ENCODE data around the gene PSMD12.
"Not testable (repeated sequence)": the region's sequence is repeated elsewhere in the genome, so short reads cannot be mapped to it uniquely, and the experiment has no call there.

Gene PSMD12

DNA sequence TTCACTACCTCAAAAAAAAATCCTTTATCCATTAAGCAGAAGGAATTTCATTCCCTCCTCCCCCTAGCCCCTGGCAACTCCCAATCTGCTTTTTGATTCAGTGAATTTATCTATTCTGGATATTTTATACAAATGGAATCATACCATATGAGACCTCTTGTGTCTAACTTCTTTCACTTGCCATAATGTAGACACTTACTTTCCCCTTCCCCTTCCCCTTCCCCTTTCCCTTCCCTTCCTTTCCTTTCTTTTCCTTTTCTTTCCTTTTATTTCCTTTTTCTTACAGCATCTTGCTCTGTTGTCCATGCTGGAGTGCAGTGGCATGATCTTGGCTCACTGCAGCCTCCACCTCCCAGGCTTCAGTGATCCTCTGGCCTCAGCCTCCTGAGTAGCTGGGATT, 50.5 kb downstream of the PSMD12 start:
- no peak for DNase-seq (ENCODE audit: low read depth in 1 of 2, low spot score in 1 of 2)

DNA sequence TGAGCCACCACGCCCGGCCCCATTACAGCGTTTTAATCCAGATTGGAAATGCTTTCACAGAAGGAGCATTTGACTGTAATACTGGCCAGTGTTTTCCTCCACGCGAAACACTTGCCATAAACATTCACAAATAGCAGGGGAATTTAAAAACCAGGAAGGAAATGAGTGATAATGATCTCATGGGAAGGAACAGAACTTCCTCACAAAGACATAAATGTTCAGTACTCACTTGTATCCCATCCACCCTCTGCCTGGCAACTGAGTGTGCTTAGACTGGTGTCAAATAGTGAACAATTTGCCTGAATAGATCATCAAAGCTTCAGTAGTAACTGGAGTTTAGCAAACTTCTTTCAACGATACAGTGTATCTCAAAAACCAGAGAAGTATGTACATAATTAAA, 54.1 kb downstream of the PSMD12 start:
- no peak for DNase-seq (ENCODE audit: low read depth in 1 of 2, low spot score in 1 of 2)

DNA sequence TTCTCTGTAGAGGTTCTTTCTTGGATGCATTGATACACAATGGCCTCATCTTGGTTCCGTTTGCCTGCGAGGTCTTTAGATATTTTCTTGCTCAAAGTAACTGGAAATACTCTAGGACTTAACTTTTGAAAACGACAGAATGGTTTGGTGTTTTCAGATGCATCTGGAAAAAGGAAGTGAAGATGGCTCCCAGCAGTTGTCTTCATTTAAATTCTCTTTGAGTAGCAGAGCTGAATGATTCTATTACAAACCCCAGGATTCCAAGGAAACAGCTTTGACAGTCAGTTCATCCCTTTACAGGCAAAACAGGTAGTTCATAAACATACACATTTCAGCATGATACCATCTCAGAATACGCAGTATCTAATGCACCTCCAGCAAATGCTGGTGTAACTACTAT, 54.8 kb downstream of the PSMD12 start:
- no peak for DNase-seq (ENCODE audit: low read depth in 1 of 2, low spot score in 1 of 2)

DNA sequence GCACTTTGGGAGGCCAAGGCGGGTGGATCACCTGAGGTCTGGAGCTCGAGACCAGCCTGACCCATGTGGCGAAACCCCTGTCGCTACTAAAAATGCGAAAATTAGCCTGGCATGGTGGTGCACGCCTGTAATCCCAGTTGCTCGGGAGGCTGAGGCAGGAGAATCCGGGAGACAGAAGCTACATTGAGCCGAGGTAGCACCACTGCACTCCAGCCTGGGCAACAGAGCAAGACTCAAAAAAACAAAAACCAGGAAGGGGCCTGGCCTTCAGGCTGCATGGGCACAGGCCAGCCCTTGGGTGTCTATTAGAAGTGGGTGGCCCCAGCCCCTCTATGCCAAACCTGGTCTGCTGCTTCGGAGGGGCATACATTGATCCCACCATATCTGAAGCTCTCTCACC, 56.0 kb downstream of the PSMD12 start:
- no peak for DNase-seq (ENCODE audit: low read depth in 1 of 2, low spot score in 1 of 2)

DNA sequence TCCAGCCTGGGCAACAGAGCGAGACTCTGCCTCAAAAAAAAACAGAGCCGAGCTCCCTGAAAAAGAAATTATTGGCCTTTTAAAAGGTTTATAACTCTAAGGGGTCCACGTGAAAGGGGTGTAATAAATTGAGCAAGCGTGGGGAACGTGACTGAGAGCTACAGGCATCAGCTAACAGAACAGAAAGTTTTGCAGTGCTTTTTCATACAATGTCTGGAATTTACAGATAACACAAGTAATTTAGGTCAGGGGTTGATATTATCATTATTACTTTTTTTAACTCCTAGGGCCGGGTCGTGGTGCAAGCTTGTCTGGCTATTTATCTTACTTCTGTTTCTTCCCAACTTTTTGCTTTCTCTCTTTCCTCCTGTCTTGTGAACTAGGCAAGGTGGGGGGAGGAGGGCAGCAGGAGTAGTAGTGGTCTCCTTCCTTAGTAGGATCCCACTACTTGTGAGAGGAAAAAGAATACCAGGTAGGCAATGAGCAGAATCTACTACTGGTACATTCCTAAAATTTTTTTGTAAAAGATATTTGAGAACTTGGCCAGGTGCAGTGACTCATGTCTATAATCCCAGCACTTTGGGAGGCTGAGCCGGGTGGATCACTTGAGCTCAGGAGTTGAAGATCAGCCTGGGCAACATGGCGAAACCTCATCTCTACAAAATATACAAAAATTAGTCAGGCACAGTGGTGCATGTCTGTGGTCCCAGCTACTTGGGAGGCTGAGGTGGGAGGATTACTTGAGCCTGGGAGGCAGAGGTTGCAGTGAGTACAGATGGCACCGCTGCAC, 60.7 kb downstream of the PSMD12 start:
- not testable (repeated sequence) for DNase-seq (ENCODE audit: low read depth in 1 of 2, low spot score in 1 of 2)

DNA sequence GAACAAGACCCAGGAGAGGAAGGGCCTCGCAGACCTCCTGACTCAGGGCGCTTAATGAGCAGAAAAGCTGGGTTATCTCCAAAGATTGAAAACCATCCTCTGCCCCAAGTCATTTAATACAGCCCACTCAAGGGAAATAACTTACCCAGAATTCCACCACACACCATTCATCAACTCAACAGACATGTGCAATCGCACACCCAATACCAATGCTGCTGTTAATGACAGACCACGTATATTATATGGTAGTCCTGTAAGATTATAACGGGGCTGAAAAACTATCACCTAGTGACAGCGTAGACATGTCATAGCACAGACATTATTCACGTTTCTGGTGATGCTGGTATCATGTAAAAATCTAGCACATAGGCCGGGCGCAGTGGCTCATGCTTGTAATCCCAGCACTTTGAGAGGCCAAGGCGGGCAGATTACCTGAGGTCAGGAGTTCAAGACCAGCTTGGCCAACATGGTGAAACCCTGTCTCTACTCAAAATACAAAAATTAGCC, 68.9 kb downstream of the PSMD12 start:
- no peak for DNase-seq (ENCODE audit: low read depth in 1 of 2, low spot score in 1 of 2)

DNA sequence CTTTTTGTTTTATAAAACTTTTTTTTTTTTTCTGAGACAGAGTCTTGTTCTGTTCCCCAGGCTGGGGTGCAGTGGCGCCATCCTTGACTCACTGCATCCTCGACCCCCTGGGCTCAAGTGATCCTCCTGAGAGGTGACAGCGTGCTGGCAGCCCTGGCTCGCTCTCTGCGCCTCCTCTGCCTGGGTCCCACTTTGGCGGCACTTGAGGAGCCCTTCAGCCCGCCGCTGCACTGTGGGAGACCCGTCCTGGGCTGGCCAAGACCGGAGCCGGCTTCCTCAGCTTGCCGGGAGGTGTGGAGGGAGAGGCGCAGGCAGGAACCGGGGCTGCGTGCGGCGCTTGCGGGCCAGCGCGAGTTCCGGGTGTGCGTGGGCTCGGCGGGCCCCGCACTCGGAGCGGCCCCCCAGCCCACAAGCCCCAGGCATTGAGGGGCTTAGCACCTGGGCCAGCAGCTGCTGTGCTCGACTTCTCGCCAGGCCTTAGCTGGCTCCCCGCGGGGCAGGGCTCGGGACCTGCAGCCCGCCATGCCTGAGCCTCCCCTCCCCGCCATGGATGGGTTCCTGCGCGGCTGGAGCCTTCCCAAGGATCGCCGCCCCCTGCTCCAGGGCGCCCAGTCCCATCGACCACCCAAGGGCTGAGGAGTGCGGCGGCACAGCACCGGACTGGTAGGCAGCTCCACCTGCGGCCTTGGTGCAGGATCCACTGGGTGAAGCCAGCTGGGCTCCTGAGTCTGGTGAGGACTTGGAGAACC, 71.8 kb downstream of the PSMD12 start:
- no peak for DNase-seq (ENCODE audit: low read depth in 1 of 2, low spot score in 1 of 2)

DNA sequence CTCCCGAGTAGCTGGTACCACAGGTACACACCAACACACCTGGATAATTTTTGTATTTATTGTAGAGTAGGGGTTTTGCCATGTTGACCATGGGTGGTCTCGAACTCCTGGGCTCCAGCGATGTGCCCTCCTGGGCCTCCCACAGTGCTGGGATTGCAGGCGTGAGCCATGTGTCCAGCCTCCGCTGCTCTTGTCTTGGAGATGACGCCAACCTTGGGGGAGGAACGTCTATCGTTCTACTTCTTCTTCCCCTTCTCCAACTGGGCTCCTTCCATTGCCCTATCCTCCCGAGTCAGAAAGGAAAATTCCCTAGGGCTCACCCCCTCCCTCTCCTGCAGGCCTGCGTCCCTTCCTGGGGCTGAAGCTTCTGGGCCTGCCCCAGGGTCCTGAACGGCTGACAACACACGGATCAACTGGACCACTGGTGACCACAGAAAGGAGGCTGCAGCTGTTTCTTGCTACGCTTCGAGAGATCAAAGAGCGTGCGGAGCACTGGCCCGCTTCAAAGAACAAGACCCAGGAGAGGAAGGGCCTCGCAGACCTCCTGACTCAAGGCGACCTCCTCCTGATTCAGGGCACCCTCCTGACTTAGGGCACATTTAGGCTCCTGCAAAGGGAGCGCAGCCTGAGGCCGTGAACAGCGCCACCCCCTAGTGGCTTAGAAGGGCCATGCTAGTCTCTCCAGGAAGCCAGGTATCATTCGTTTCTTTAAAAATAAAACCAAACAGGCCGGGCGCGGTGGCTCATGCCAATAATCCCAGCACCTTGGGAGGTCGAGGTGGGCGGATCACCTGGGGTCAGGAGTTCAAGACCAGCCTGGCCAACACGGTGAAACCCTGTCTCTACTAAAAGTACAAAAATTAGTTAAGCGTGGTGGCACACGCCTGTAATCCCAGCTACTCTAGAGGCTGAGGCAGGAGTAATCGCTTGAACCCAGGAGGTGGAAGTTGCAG, 72.8 kb downstream of the PSMD12 start:
- peak; percentile 28 to 54 for DNase-seq (ENCODE audit: low read depth in 1 of 2, low spot score in 1 of 2)

DNA sequence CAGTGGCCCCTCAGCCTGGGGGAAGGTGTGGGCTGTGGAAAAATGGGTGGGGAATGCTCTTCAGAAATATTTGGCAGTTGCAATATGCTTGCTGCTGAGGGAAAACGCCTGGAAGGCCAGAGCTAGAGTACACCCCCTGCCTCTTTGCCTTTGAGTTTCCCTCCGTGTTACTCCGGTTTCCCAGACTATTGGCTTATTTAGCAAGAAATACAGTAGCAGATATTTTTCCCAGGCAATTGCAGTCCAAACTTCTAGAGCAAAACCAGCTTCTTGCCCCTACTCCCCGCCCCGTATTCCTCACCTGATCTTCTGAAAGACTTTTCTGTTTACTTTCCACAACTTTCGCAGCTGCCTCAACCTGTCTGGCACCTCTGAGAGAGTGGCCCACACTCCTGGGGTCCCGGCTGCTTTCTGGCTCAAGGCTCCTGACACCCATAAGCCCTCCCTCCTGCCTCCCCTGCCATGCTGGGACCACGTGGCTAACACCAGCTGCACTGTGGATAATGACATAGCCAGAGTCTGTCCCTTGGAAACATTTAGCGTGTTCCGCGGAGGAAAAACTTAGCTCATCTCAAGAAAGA, 75.6 kb downstream of the PSMD12 start:
- no peak for DNase-seq (ENCODE audit: low read depth in 1 of 2, low spot score in 1 of 2)

DNA sequence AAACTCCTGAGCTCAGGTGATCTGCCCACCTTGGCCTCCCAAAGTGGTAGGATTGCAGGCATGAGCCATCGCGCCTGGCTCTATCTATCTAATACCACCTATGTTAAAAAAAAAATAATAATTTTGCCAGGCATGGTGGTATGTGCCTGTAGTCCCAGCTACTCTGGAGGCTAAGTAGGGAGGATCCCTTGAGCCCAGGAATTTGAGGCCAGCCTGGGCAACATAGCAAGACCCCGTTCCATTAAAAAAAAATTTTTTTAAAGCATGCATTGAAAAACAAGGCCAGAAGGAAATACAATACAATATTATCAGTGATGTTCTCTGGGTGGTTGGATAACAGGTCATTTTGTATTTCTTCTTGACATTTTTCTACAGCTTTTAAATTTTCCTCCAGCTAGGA, 76.1 kb downstream of the PSMD12 start:
- DNase-seq (ENCODE audit: low read depth in 1 of 2, low spot score in 1 of 2) = no peak

DNA sequence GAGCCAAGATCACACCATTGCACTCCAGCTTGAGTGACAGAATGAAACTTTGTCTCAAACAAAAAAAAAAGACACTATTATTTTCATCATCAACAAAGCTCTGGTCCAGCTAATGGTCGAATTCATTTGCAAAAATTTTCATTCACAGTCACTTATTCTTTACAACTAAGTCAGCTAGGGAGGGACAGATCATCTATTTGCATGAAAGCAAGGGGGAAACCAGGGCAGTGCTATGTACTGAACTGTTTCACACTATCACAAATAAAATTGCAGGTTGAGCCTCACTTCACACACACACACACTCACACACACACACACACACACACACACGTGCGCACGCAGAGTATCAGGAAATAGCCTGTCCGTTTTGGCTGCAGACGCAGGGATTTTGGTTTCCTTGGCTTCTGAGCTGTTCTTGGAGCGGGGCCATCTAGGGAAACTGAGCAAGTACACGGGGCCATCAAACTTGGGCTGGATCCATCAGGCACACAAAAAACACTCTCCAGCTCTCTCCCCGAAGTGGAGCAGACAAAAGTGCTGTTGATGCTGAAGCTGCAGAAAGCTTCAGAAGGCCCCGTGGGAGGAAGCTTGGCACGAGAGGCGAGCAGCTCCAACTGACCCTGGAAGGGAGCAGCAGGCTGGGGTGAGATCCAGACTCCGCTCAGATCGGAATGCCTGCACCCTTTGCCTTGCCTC, 77.0 kb downstream of the PSMD12 start:
- no peak for DNase-seq (ENCODE audit: low read depth in 1 of 2, low spot score in 1 of 2)

All from activated CD4-positive, alpha-beta T cell treated with anti-CD3 and anti-CD28 coated beads, Interleukin-2, amount 50 U/mL, for 24 hours (primary cell).